DOHH2 (cell line): Measurements from ENCODE around the gene GLI3.
A peak's percentile ranks its signal among the peaks of the same experiment; 100 is the strongest.

Source experiments
- H3F3A ChIP-seq: fragments of 200-600 bp; sonication (generic), shearing (Covaris generic); 2 replicates; pipeline ENCODE4 v1.6.0; 2016; ENCODE audit warnings: antibody characterized with exemption, mild to moderate bottlenecking; ENCODE audit not compliant: control insufficient read depth, insufficient read depth
- H3K27ac ChIP-seq: fragments of 200-600 bp; sonication (generic); 2 replicates; pipeline ENCODE4 v1.5.1; 2014; ENCODE audit warnings: low read depth, mild to moderate bottlenecking, low read length, moderate library complexity
- H3K27me3 ChIP-seq: fragments of 200-600 bp; sonication (generic); 2 replicates; pipeline ENCODE4 v1.6.1; 2014; ENCODE audit warnings: mild to moderate bottlenecking, low read length, mixed read lengths; ENCODE audit not compliant: control insufficient read depth
- H3K36me3 ChIP-seq: fragments of 200-600 bp; sonication (generic); 2 replicates; pipeline ENCODE4 v1.6.1; 2014; ENCODE audit warnings: mild to moderate bottlenecking, low read length, moderate library complexity, mixed read lengths; ENCODE audit not compliant: control insufficient read depth
- H3K4me1 ChIP-seq: fragments of 200-600 bp; sonication (generic); 2 replicates; pipeline ENCODE4 v1.6.1; 2014; ENCODE audit warnings: mild to moderate bottlenecking, low read length, mixed read lengths; ENCODE audit not compliant: control insufficient read depth
- H3K4me2 ChIP-seq: fragments of 200-600 bp; sonication (generic); 2 replicates; pipeline ENCODE4 v1.6.0; 2014; ENCODE audit warnings: mild to moderate bottlenecking, low read length, moderate library complexity
- H3K4me3 ChIP-seq: fragments of 200-600 bp; sonication (generic); 2 replicates; pipeline ENCODE4 v1.5.1; 2014; ENCODE audit warnings: mild to moderate bottlenecking, low read length, mixed read lengths
- H3K79me2 ChIP-seq: fragments of 200-600 bp; sonication (generic); 2 replicates; pipeline ENCODE4 v1.6.1; 2014; ENCODE audit warnings: mild to moderate bottlenecking, low read length, mixed read lengths; ENCODE audit not compliant: control insufficient read depth
- H3K9me2 ChIP-seq: fragments of 200-600 bp; sonication (generic); replicated peaks from 2 replicates; pipeline ENCODE4 v1.6.1; 2014; ENCODE audit warnings: mild to moderate bottlenecking, low read length, mixed read lengths; ENCODE audit not compliant: control insufficient read depth
- H3K9me3 ChIP-seq: fragments of 200-600 bp; sonication (generic); 2 replicates; pipeline ENCODE4 v1.6.1; 2014; ENCODE audit warnings: antibody characterized with exemption, low read length, mixed read lengths; ENCODE audit not compliant: control insufficient read depth, insufficient read depth
- H4K20me1 ChIP-seq: fragments of 200-600 bp; sonication (generic); 2 replicates; pipeline ENCODE4 v1.6.0; 2014; ENCODE audit warnings: low read depth, mild to moderate bottlenecking, antibody characterized with exemption, low read length, moderate library complexity; ENCODE audit not compliant: control insufficient read depth, insufficient read depth
- EZH2phosphoT487 ChIP-seq: fragments of 200-600 bp; sonication (generic); IDR thresholded peaks from 2 replicates; pipeline ENCODE4 v1.6.1; 2017; ENCODE audit warnings: borderline replicate concordance, mild to moderate bottlenecking, antibody characterized with exemption, low read length, moderate library complexity, mixed read lengths
- TF ChIP-seq, protein P1 (sequence below): fragments of 200-600 bp; sonication (generic); IDR thresholded peaks from one replicate; pipeline ENCODE4 v1.5.1; 2014; ENCODE audit warnings: antibody characterized with exemption, mild to moderate bottlenecking, low read depth, low read length; ENCODE audit not compliant: poor library complexity, severe bottlenecking

Gene GLI3

GRCh38 chr7:42020061-42020460, 216.9 kb downstream of the GLI3 start:
- Histone ChIP-seq H3K4me2 (no peak overlapping the region), H3K4me1 (peaks cover 16% of the 10 kb centered on the region), H3K9me2 (no peaks in the 10 kb centered on the region; the same call in 1 of the 2 replicates), H3K27ac (no peak overlapping the region), H4K20me1 (no peaks in the 10 kb centered on the region), H3K9me3 (no peaks in the 10 kb centered on the region), H3F3A (no peaks in the 10 kb centered on the region), H3K36me3 (no peaks in the 10 kb centered on the region), H3K27me3 (peaks cover 4% of the 10 kb centered on the region; the same call in 1 of the 2 replicates), H3K79me2 (no peaks in the 10 kb centered on the region), H3K4me3 (no peak overlapping the region)
- no peak for TF ChIP-seq EZH2phosphoT487
- TF ChIP-seq, protein P1, sequence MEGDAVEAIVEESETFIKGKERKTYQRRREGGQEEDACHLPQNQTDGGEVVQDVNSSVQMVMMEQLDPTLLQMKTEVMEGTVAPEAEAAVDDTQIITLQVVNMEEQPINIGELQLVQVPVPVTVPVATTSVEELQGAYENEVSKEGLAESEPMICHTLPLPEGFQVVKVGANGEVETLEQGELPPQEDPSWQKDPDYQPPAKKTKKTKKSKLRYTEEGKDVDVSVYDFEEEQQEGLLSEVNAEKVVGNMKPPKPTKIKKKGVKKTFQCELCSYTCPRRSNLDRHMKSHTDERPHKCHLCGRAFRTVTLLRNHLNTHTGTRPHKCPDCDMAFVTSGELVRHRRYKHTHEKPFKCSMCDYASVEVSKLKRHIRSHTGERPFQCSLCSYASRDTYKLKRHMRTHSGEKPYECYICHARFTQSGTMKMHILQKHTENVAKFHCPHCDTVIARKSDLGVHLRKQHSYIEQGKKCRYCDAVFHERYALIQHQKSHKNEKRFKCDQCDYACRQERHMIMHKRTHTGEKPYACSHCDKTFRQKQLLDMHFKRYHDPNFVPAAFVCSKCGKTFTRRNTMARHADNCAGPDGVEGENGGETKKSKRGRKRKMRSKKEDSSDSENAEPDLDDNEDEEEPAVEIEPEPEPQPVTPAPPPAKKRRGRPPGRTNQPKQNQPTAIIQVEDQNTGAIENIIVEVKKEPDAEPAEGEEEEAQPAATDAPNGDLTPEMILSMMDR, result no peak

DNA sequence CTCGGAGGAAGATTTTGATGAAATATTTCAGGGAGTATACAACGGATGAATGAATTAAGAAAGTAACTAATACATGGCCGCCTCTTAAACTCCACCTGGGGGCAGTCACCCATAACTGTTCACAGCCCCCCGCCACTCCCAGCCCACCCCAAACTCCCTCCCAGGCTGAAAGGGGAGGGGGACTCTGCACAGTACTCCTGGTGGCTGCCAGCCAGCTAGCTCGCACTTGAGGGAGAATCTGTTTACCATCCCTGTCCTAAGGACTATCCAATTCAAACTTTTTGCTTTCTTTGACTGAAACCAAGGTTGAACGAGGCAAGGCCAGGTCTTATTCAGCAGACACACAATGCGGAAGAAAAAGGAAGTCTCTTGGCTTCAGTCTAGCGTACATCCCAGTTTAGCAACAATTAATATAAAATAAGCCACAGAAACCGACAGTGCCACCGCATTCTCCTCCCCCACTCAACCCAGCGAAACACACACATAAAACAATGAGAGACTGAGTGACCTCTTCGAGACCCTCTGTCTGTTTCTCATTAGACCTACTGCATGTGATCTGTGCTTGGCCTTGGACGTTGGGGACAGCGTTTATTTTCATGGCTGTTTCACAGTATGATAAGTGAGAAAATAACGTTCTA, 219.5 kb downstream of the GLI3 start:
- TF ChIP-seq, protein P1, result no peak
- no peak for TF ChIP-seq EZH2phosphoT487
- Histone ChIP-seq H3K9me2 (no peaks in the 10 kb centered on the region; the same call in 1 of the 2 replicates), H3K4me2 (peak overlapping the region; percentile 70)

GRCh38 chr7:42016517-42016916, 220.5 kb downstream of the GLI3 start:
- H3K4me1 ChIP-seq, result peaks cover 16% of the 10 kb centered on the region
- no peaks in the 10 kb centered on the region for H3K79me2 ChIP-seq
- no peak for TF ChIP-seq EZH2phosphoT487
- TF ChIP-seq, protein P1, result no peak
- H3K4me3 ChIP-seq, result no peak overlapping the region
- no peaks in the 10 kb centered on the region; the same call in 1 of the 2 replicates for H3K9me2 ChIP-seq
- no peak overlapping the region for H3K27ac ChIP-seq
- H3F3A ChIP-seq, result no peaks in the 10 kb centered on the region
- no peak overlapping the region for H3K4me2 ChIP-seq
- H3K36me3 ChIP-seq, result no peaks in the 10 kb centered on the region
- peaks cover 4% of the 10 kb centered on the region; the same call in 1 of the 2 replicates for H3K27me3 ChIP-seq
- peaks cover 6% of the 10 kb centered on the region; the same call in 1 of the 2 replicates for H3K9me3 ChIP-seq
- no peaks in the 10 kb centered on the region for H4K20me1 ChIP-seq

More for the DNA sequence above, 219.5 kb downstream of the GLI3 start:
- peak overlapping the region; percentile 56 for H3K4me3 ChIP-seq
- H3K4me1 ChIP-seq, result peaks cover 16% of the 10 kb centered on the region
- no peak overlapping the region for H3K27ac ChIP-seq
- no peaks in the 10 kb centered on the region for H3K79me2 ChIP-seq
- H4K20me1 ChIP-seq, result no peaks in the 10 kb centered on the region
- H3F3A ChIP-seq, result no peaks in the 10 kb centered on the region
- H3K36me3 ChIP-seq, result no peaks in the 10 kb centered on the region
- peaks cover 6% of the 10 kb centered on the region; the same call in 1 of the 2 replicates for H3K9me3 ChIP-seq
- H3K27me3 ChIP-seq, result peaks cover 4% of the 10 kb centered on the region; the same call in 1 of the 2 replicates
